DOHH2 (cell line): ENCODE data around the gene PFDN5.

Source experiments
- H3F3A ChIP-seq: fragments of 200-600 bp; sonication (generic), shearing (Covaris generic); 2 replicates; pipeline ENCODE4 v1.6.0; 2016; ENCODE audit warnings: antibody characterized with exemption, mild to moderate bottlenecking; ENCODE audit not compliant: control insufficient read depth, insufficient read depth
- H3K27ac ChIP-seq: fragments of 200-600 bp; sonication (generic); 2 replicates; pipeline ENCODE4 v1.5.1; 2014; ENCODE audit warnings: low read depth, mild to moderate bottlenecking, low read length, moderate library complexity
- H3K27me3 ChIP-seq: fragments of 200-600 bp; sonication (generic); 2 replicates; pipeline ENCODE4 v1.6.1; 2014; ENCODE audit warnings: mild to moderate bottlenecking, low read length, mixed read lengths; ENCODE audit not compliant: control insufficient read depth
- H3K36me3 ChIP-seq: fragments of 200-600 bp; sonication (generic); 2 replicates; pipeline ENCODE4 v1.6.1; 2014; ENCODE audit warnings: mild to moderate bottlenecking, low read length, moderate library complexity, mixed read lengths; ENCODE audit not compliant: control insufficient read depth
- H3K4me1 ChIP-seq: fragments of 200-600 bp; sonication (generic); 2 replicates; pipeline ENCODE4 v1.6.1; 2014; ENCODE audit warnings: mild to moderate bottlenecking, low read length, mixed read lengths; ENCODE audit not compliant: control insufficient read depth
- H3K4me2 ChIP-seq: fragments of 200-600 bp; sonication (generic); 2 replicates; pipeline ENCODE4 v1.6.0; 2014; ENCODE audit warnings: mild to moderate bottlenecking, low read length, moderate library complexity
- H3K4me3 ChIP-seq: fragments of 200-600 bp; sonication (generic); 2 replicates; pipeline ENCODE4 v1.5.1; 2014; ENCODE audit warnings: mild to moderate bottlenecking, low read length, mixed read lengths
- H3K79me2 ChIP-seq: fragments of 200-600 bp; sonication (generic); 2 replicates; pipeline ENCODE4 v1.6.1; 2014; ENCODE audit warnings: mild to moderate bottlenecking, low read length, mixed read lengths; ENCODE audit not compliant: control insufficient read depth
- H3K9me2 ChIP-seq: fragments of 200-600 bp; sonication (generic); replicated peaks from 2 replicates; pipeline ENCODE4 v1.6.1; 2014; ENCODE audit warnings: mild to moderate bottlenecking, low read length, mixed read lengths; ENCODE audit not compliant: control insufficient read depth
- H3K9me3 ChIP-seq: fragments of 200-600 bp; sonication (generic); 2 replicates; pipeline ENCODE4 v1.6.1; 2014; ENCODE audit warnings: antibody characterized with exemption, low read length, mixed read lengths; ENCODE audit not compliant: control insufficient read depth, insufficient read depth
- H4K20me1 ChIP-seq: fragments of 200-600 bp; sonication (generic); 2 replicates; pipeline ENCODE4 v1.6.0; 2014; ENCODE audit warnings: low read depth, mild to moderate bottlenecking, antibody characterized with exemption, low read length, moderate library complexity; ENCODE audit not compliant: control insufficient read depth, insufficient read depth
- CTCF ChIP-seq: fragments of 200-600 bp; sonication (generic); IDR thresholded peaks from one replicate; pipeline ENCODE4 v1.5.1; 2014; ENCODE audit warnings: antibody characterized with exemption, mild to moderate bottlenecking, low read depth, low read length; ENCODE audit not compliant: poor library complexity, severe bottlenecking
- EZH2phosphoT487 ChIP-seq: fragments of 200-600 bp; sonication (generic); IDR thresholded peaks from 2 replicates; pipeline ENCODE4 v1.6.1; 2017; ENCODE audit warnings: borderline replicate concordance, mild to moderate bottlenecking, antibody characterized with exemption, low read length, moderate library complexity, mixed read lengths

Gene PFDN5

GRCh38 chr12:53324113-53324778 lies 28.9 kb downstream of the PFDN5 start:
- Histone ChIP-seq H3K9me2 (no peaks in the 10 kb centered on the region), H3K36me3 (peaks cover 11% of the 10 kb centered on the region), H3K27me3 (0 out of 2 replicates have a peak, but pooled peaks cover 3% of the 10 kb centered on the region), H3K27ac (peak overlapping the region; percentile 86), H3F3A (peaks cover 14% of the 10 kb centered on the region), H4K20me1 (no peaks in the 10 kb centered on the region), H3K4me2 (peak overlapping the region; percentile 95), H3K4me1 (peaks cover 40% of the 10 kb centered on the region), H3K4me3 (peak overlapping the region; percentile 87), H3K9me3 (no peaks in the 10 kb centered on the region), H3K79me2 (peaks cover 13% of the 10 kb centered on the region)
- TF ChIP-seq CTCF (no peak), EZH2phosphoT487 (no peak)

- Histone ChIP-seq H3K27me3 (0 out of 2 replicates have a peak, but pooled peaks cover 3% of the 10 kb centered on the region), H3K27ac (peak overlapping the region; percentile 86)
These were observed 29.6 kb downstream of the PFDN5 start for GRCh38 chr12:53324779-53325510.

DNA sequence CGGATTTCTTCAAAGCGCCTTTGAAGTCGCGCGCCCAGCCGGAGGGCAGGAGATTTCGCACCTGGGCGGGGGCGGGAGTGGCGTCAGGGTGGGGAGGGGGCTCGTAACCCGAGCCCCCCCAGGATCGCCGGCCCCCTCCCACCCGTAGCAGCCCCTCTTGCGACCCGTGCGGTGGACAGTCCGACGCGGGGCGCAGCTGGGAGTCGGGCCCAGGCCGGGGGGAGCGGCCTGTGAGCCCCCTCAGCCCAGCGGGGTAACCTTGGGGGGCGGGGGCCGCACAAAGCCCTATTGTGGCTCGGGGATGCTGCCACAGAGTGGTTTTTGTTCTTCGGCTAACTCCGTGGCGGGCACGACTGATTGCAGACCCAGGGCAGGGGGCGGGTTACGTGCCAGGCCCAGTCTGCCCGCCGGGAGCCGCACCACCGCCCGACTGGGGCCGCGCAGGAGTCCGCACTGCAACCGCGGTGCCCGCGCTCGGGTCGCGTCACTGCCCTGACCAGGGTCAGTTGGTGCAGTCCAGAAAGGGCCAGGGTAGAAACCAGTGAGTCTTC lies 30.2 kb downstream of the PFDN5 start:
- Histone ChIP-seq H3K79me2 (peaks cover 5% of the 10 kb centered on the region), H3K9me3 (no peaks in the 10 kb centered on the region), H3K27ac (peak overlapping the region; percentile 86), H3K4me1 (peaks cover 34% of the 10 kb centered on the region), H4K20me1 (no peaks in the 10 kb centered on the region), H3K9me2 (no peaks in the 10 kb centered on the region), H3K27me3 (peaks cover 4% of the 10 kb centered on the region; the same call in 1 of the 2 replicates), H3K36me3 (peaks cover under 1% of the 10 kb centered on the region; the same call in 1 of the 2 replicates), H3K4me2 (peak overlapping the region; percentile 95), H3F3A (peaks cover 14% of the 10 kb centered on the region), H3K4me3 (peak overlapping the region; percentile 87)
- TF ChIP-seq CTCF (no peak), EZH2phosphoT487 (no peak)

More at GRCh38 chr12:53324779-53325510, 29.6 kb downstream of the PFDN5 start:
- no peaks in the 10 kb centered on the region for H4K20me1 ChIP-seq
- peak overlapping the region; percentile 87 for H3K4me3 ChIP-seq
- peak; percentile 85 for TF ChIP-seq CTCF
- TF ChIP-seq EZH2phosphoT487 = no peak
- peak overlapping the region; percentile 95 for H3K4me2 ChIP-seq
- H3K4me1 ChIP-seq = peaks cover 40% of the 10 kb centered on the region
- H3K79me2 ChIP-seq = peaks cover 12% of the 10 kb centered on the region
- no peaks in the 10 kb centered on the region for H3K9me3 ChIP-seq
- no peaks in the 10 kb centered on the region for H3K9me2 ChIP-seq
- H3K36me3 ChIP-seq = peaks cover 7% of the 10 kb centered on the region
- H3F3A ChIP-seq = peaks cover 14% of the 10 kb centered on the region
